Suprapubic skin (tissue), 4 donors: Measurements from ENCODE around the gene NEURL1B.
A peak's percentile ranks its signal among the peaks of the same experiment; 100 is the strongest.

ENCODE experiments used
- CTCF ChIP-seq, 2 donors: fragments of 200-600 bp in 1 of 2; fragments of 450-650 bp in 1 of 2; sonication (generic) in 1 of 2; IDR thresholded peaks; one replicate each; pipeline ENCODE4 v1.5.1; 2016 to 2019; ENCODE audit warnings: antibody characterized with exemption in 2 of 2, mild to moderate bottlenecking in 1 of 2, moderate library complexity in 1 of 2
- POLR2A ChIP-seq, 2 donors: fragments of 450-650 bp; IDR thresholded peaks; one replicate each; pipeline ENCODE4 v1.6.1; 2017; ENCODE audit warnings: antibody characterized with exemption in 2 of 2, mild to moderate bottlenecking in 2 of 2, moderate library complexity in 2 of 2
- POLR2AphosphoS5 ChIP-seq, 3 donors: sonication (generic); formaldehyde crosslinking; IDR thresholded peaks; one replicate each; pipeline ENCODE4 v1.6.1; 2017; ENCODE audit warnings: antibody characterized with exemption in 3 of 3

- TF ChIP-seq POLR2A (IDR thresholded peaks at IDR 0.05) (no peak), CTCF (IDR thresholded peaks at IDR 0.05) (no peak), POLR2AphosphoS5 (IDR thresholded peaks at IDR 0.05) (peak in 1 of 3 donors; percentile 2)
These were observed 90.6 kb downstream of the NEURL1B start for GRCh38 chr5:172731680-172732074.
